Mammary epithelial cell (primary cell): Measurements from ENCODE around the gene ARFGEF2.

Source experiments
- CTCF ChIP-seq, 2 donors: IDR thresholded peaks in 1 of 2; conservative IDR thresholded peaks in 1 of 2; 2 replicates each; pipeline ENCODE4 v1.5.1; 2011 to 2012; ENCODE audit warnings: inconsistent platforms in 2 of 2, low read length in 2 of 2, mild to moderate bottlenecking in 2 of 2, control low read depth in 1 of 2, low read depth in 1 of 2; ENCODE audit not compliant: insufficient read depth in 1 of 2; ENCODE audit errors: extremely low read depth in 1 of 2
- EZH2 ChIP-seq: IDR thresholded peaks from 2 replicates; pipeline ENCODE4 v1.6.1; 2012; ENCODE audit warnings: low read length, inconsistent platforms, borderline replicate concordance

GRCh38 chr20:49009899-49010631 is 88.6 kb downstream of the ARFGEF2 start:
- TF ChIP-seq CTCF (conservative IDR thresholded peaks at IDR 0.05 in 1 of 2, IDR thresholded peaks at IDR 0.05 in 1 of 2; ENCODE audit: extremely low read depth in 1 of 2, insufficient read depth in 1 of 2, low read depth in 1 of 2, low read length in 2 of 2), result no peak
- TF ChIP-seq EZH2, result no peak
